Parathyroid adenoma (tissue), 2 donors: ENCODE data around the gene PDE6C.

Source experiments
- H2AFZ ChIP-seq: fragments of 300-600 bp; sonication (generic); one replicate; pipeline ENCODE4 v1.7.0; 2017; ENCODE audit warnings: antibody characterized with exemption, mild to moderate bottlenecking
- H3K27ac ChIP-seq: fragments of 300-600 bp; sonication (generic); one replicate; pipeline ENCODE4 v1.7.0; 2017
- H3K27me3 ChIP-seq: fragments of 300-600 bp; sonication (generic); one replicate; pipeline ENCODE4 v1.7.0; 2017; ENCODE audit warnings: low read length; ENCODE audit not compliant: control insufficient read depth, insufficient read depth
- H3K36me3 ChIP-seq: fragments of 300-600 bp; sonication (generic); one replicate; pipeline ENCODE4 v1.7.0; 2017; ENCODE audit warnings: low read length; ENCODE audit not compliant: control insufficient read depth, insufficient read depth
- H3K4me1 ChIP-seq: fragments of 300-600 bp; sonication (generic); one replicate; pipeline ENCODE4 v1.7.0; 2017; ENCODE audit warnings: control low read depth
- H3K4me2 ChIP-seq: fragments of 300-600 bp; sonication (generic); one replicate; pipeline ENCODE4 v1.7.0; 2017; ENCODE audit warnings: low read length
- H3K4me3 ChIP-seq: fragments of 300-600 bp; sonication (generic); one replicate; pipeline ENCODE4 v1.7.0; 2017; ENCODE audit warnings: low read depth, low read length
- H3K79me2 ChIP-seq: fragments of 300-600 bp; sonication (generic); one replicate; pipeline ENCODE4 v1.7.0; 2017; ENCODE audit warnings: control low read depth
- H3K9ac ChIP-seq: fragments of 300-600 bp; sonication (generic); one replicate; pipeline ENCODE4 v1.7.0; 2017; ENCODE audit warnings: mild to moderate bottlenecking
- H3K9me3 ChIP-seq: fragments of 300-600 bp; sonication (generic); one replicate; pipeline ENCODE4 v1.7.0; 2017; ENCODE audit warnings: low read length; ENCODE audit not compliant: control insufficient read depth
- TF ChIP-seq, protein P1 (sequence below): fragments of 300-600 bp; sonication (generic); IDR thresholded peaks from one replicate; pipeline ENCODE4 v1.7.0; 2017; ENCODE audit warnings: antibody characterized with exemption, mild to moderate bottlenecking
- donor health status: primary hyperparathyroidism.

Gene PDE6C

DNA sequence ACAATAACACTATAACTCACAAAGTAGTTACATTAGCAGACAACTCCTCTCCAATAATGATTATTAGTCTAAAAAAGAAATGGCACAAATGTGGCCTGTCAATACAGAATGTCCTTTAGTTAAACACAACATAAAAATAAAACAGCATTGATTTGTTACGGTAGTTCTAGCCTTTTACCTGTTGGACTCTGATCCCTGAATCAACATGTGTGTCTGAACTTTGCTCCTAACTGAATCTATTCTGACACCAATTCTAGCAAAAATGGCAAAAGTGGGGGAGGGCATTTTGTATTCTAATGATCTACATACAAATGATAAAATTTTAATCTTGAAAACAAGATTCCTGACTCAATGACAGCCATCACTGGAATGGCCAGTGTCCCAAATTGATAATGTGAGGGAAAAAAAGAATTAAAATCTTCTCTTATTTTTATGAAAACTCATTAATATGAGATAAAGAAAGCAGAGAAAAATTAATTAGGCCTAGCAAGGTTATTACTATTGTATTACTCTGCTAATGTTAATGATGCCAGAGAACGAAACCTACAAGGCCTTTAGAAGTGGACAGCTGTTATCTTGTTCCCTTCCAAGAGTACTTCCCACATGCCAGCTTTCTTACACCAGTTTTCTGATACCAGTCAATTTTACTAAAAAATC lies 59.8 kb downstream of the PDE6C start:
- Histone ChIP-seq H3K4me2 (no peak overlapping the region), H3K4me3 (no peak overlapping the region), H3K36me3 (no peaks in the 10 kb centered on the region), H3K27me3 (no peaks in the 10 kb centered on the region), H2AFZ (no peak overlapping the region), H3K9ac (no peak overlapping the region), H3K79me2 (no peaks in the 10 kb centered on the region), H3K27ac (no peak overlapping the region), H3K9me3 (no peaks in the 10 kb centered on the region), H3K4me1 (no peaks in the 10 kb centered on the region)
- TF ChIP-seq, protein P1, sequence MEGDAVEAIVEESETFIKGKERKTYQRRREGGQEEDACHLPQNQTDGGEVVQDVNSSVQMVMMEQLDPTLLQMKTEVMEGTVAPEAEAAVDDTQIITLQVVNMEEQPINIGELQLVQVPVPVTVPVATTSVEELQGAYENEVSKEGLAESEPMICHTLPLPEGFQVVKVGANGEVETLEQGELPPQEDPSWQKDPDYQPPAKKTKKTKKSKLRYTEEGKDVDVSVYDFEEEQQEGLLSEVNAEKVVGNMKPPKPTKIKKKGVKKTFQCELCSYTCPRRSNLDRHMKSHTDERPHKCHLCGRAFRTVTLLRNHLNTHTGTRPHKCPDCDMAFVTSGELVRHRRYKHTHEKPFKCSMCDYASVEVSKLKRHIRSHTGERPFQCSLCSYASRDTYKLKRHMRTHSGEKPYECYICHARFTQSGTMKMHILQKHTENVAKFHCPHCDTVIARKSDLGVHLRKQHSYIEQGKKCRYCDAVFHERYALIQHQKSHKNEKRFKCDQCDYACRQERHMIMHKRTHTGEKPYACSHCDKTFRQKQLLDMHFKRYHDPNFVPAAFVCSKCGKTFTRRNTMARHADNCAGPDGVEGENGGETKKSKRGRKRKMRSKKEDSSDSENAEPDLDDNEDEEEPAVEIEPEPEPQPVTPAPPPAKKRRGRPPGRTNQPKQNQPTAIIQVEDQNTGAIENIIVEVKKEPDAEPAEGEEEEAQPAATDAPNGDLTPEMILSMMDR = no peak

DNA sequence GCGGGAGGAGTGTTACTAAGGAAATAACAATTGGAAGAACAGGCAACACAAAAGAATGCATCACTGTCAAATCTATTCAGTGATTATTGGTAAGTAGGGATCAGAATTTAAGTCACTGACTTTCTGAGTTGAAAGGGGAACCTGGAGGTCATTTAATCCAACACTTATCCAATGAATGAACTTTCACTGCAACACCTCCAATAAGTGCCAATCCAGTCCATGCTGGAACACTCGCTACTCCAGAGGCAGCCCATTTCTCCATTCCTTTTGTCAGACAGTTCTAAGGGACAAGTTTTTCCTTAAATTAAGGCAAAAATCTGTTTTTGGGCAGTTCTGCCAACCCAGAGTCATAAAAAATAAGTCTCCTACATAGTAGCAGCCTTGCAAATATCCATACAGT lies 60.6 kb downstream of the PDE6C start:
- H3K27me3 ChIP-seq = no peaks in the 10 kb centered on the region
- no peaks in the 10 kb centered on the region for H3K79me2 ChIP-seq
- no peak overlapping the region for H3K4me2 ChIP-seq
- H2AFZ ChIP-seq = no peak overlapping the region
- no peak overlapping the region for H3K4me3 ChIP-seq
- no peak overlapping the region for H3K9ac ChIP-seq
- no peaks in the 10 kb centered on the region for H3K36me3 ChIP-seq
- TF ChIP-seq, protein P1 = no peak
- H3K27ac ChIP-seq = no peak overlapping the region
- no peaks in the 10 kb centered on the region for H3K9me3 ChIP-seq
- no peaks in the 10 kb centered on the region for H3K4me1 ChIP-seq

DNA sequence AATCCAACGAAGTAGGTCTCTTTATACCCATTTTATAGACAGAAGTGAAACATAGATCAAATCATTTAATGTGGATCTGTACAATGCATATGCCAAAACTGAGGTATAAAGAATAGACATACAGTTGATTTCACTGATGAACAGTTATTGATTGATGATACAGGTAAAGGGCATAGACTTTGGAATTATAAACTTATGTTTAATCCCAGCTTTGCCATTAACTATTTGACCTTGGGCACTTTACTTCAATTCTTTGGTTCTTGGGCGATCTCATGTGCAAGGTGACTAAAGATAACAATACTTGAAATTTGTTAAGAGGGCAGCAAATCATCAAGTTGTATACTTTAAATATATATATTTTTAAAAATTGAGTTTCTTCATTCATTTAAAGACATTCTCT lies 61.5 kb downstream of the PDE6C start:
- H3K27ac ChIP-seq = no peak overlapping the region
- no peaks in the 10 kb centered on the region for H3K4me1 ChIP-seq
- TF ChIP-seq, protein P1 = no peak
- no peak overlapping the region for H2AFZ ChIP-seq
- H3K4me2 ChIP-seq = no peak overlapping the region
- no peaks in the 10 kb centered on the region for H3K79me2 ChIP-seq
- no peaks in the 10 kb centered on the region for H3K27me3 ChIP-seq
- no peak overlapping the region for H3K4me3 ChIP-seq
- no peak overlapping the region for H3K9ac ChIP-seq
- no peaks in the 10 kb centered on the region for H3K36me3 ChIP-seq
- H3K9me3 ChIP-seq = no peaks in the 10 kb centered on the region

DNA sequence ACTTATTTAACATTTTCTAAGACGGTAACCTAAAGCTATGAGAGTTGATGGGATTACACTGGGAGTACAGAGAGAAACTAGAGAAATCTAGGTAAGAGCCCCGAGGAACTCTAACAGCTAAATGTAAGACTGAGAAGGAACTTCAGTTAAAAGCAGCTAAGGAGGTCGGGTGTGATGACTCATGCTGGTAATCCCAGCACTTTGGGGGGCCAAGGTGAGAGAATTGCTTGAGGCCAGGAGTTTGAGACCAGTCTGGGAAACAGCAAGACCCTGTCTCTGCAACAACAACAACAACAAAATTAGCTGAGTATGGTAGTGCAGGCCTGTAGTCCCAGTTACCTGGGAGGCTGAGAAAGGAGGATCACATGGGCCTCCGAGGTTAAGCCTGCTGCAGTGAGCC lies 66.0 kb downstream of the PDE6C start:
- Histone ChIP-seq H3K27ac (no peak overlapping the region), H3K36me3 (no peaks in the 10 kb centered on the region), H3K79me2 (no peaks in the 10 kb centered on the region), H3K9me3 (no peaks in the 10 kb centered on the region), H3K4me1 (no peaks in the 10 kb centered on the region), H3K4me3 (no peak overlapping the region), H3K4me2 (no peak overlapping the region), H3K9ac (no peak overlapping the region), H3K27me3 (no peaks in the 10 kb centered on the region), H2AFZ (no peak overlapping the region)
- TF ChIP-seq, protein P1 = no peak
